HepG2 (cell line): Measurements from ENCODE around the gene PDE3A. TPM values are rescaled to one million over a fixed set of nuclear protein-coding genes. Genes with fewer than 3 reads are reported as not detected.

Source experiments
- ATAC-seq: fragments of 200-7000 bp; cut with Tn5 transposase; 3 replicates; pipeline ENCODE4 v1.9.1; 2020; ENCODE audit warnings: mild to moderate bottlenecking, moderate library complexity
- BruUV-seq: library from RNA; stranded (reverse); fragments of 400-500 nt; replicated peaks from 2 replicates; lab custom pipeline; 2021; lab: Mats Ljungman, UMichigan
- CTCF ChIA-PET: fragments of 300-600 bp; formaldehyde crosslinking; extraction: SDS; loops from one replicate; lab custom pipeline; 2021; ENCODE audit warnings: low total read pairs, inconsistent platforms, low intra/inter-chr PET ratio; lab: Yijun Ruan, JAX
- POLR2A ChIA-PET: fragments of 350-600 bp; sonication (Branson Sonifier 250); formaldehyde crosslinking; loops from one replicate; lab custom pipeline; 2020; ENCODE audit warnings: antibody characterized with exemption, inconsistent platforms; lab: Yijun Ruan, JAX
- DNase-seq: peaks from one replicate; pipeline ENCODE4 v3.0.0-alpha.2; 2015; ENCODE audit warnings: low spot score
- FAIRE-seq: peaks from 3 replicates; lab custom pipeline; 2011; peaks lifted over from hg19 to GRCh38; lab: Jason Lieb, UNC
- H2AFZ ChIP-seq: one replicate; pipeline ENCODE4 v1.6.1; 2011; ENCODE audit warnings: low read length, inconsistent platforms
- H3K27ac ChIP-seq: fragments of 300-600 bp; 3 replicates; pipeline ENCODE4 v1.8.0; 2011; ENCODE audit warnings: mixed run types, mild to moderate bottlenecking, mixed read lengths, low read length, inconsistent platforms; ENCODE audit not compliant: insufficient read depth; ENCODE audit errors: extremely low read length
- H3K27me3 ChIP-seq, 2 experiments: fragments of 200-600 bp in 1 of 2; 2 replicates in 1 of 2; 3 replicates in 1 of 2; pipeline versions ENCODE4 v1.6.0 to v1.8.0; 2011; ENCODE audit warnings: low read length in 2 of 2, mild to moderate bottlenecking in 2 of 2, moderate library complexity in 2 of 2, inconsistent platforms in 1 of 2; ENCODE audit not compliant: insufficient read depth in 2 of 2, control insufficient read depth in 1 of 2
- H3K36me3 ChIP-seq, 2 experiments: fragments of 200-600 bp in 1 of 2; replicated peaks in 1 of 2; 2 replicates in 1 of 2; 3 replicates in 1 of 2; pipeline versions ENCODE4 v1.5.1 to v1.8.0; 2011; ENCODE audit warnings: low read length in 2 of 2, inconsistent platforms in 1 of 2; ENCODE audit not compliant: insufficient read depth in 2 of 2, control insufficient read depth in 1 of 2
- H3K4me1 ChIP-seq: 2 replicates; pipeline ENCODE4 v1.5.1; 2012; ENCODE audit warnings: low read length, inconsistent platforms; ENCODE audit not compliant: insufficient read depth
- H3K4me2 ChIP-seq: 2 replicates; pipeline ENCODE4 v1.6.0; 2011; ENCODE audit warnings: low read depth, low read length, inconsistent platforms
- H3K4me3 ChIP-seq, 3 experiments: fragments of 200-600 bp in 1 of 3; sonication (generic), shearing (Covaris generic) in 1 of 3; replicated peaks in 1 of 3; 2 replicates each; pipeline ENCODE4 v1.5.1; 2011 to 2016; ENCODE audit warnings: low read length in 3 of 3, inconsistent platforms in 2 of 3, low read depth in 2 of 3, mild to moderate bottlenecking in 2 of 3, control low read depth in 1 of 3, mixed read lengths in 1 of 3; ENCODE audit not compliant: insufficient read depth in 1 of 3
- H3K79me2 ChIP-seq: one replicate; pipeline ENCODE4 v1.6.1; 2011; ENCODE audit warnings: low read length, inconsistent platforms; ENCODE audit not compliant: insufficient read depth
- H3K9ac ChIP-seq: 2 replicates; pipeline ENCODE4 v1.6.0; 2011; ENCODE audit warnings: mild to moderate bottlenecking, low read depth, low read length, inconsistent platforms; ENCODE audit not compliant: insufficient read depth
- H3K9me3 ChIP-seq: 2 replicates; pipeline ENCODE4 v1.5.1; 2012; ENCODE audit warnings: mild to moderate bottlenecking, low read length
- H4K20me1 ChIP-seq: 2 replicates; pipeline ENCODE4 v1.6.0; 2011; ENCODE audit warnings: inconsistent platforms, mild to moderate bottlenecking, low read length, moderate library complexity; ENCODE audit not compliant: insufficient read depth
- GMEB1 ChIP-seq: sonication (generic); formaldehyde crosslinking; IDR thresholded peaks from 2 replicates; pipeline ENCODE4 v1.5.1; 2020; ENCODE audit warnings: missing genetic modification reagents, mild to moderate bottlenecking, borderline replicate concordance
- MATR3 ChIP-seq: sonication (generic); formaldehyde crosslinking; IDR thresholded peaks from 2 replicates; pipeline ENCODE4 v1.4.0; 2020; ENCODE audit warnings: missing genetic modification reagents
- NBN ChIP-seq: fragments of 450-650 bp; conservative IDR thresholded peaks from 2 replicates; pipeline ENCODE4 v1.6.1; 2017
- TBX3 ChIP-seq: fragments of 450-650 bp; IDR thresholded peaks from 2 replicates; pipeline ENCODE4 v1.6.1; 2017; ENCODE audit warnings: antibody characterized with exemption, mild to moderate bottlenecking, inconsistent platforms, borderline replicate concordance
- ZNF281 ChIP-seq: sonication (generic); formaldehyde crosslinking; IDR thresholded peaks from 2 replicates; pipeline ENCODE4 v1.4.0; 2020; ENCODE audit warnings: missing genetic modification reagents, borderline replicate concordance
- ZNF564 ChIP-seq: sonication (generic); formaldehyde crosslinking; IDR thresholded peaks from 2 replicates; pipeline ENCODE4 v1.8.1; 2023; ENCODE audit warnings: mild to moderate bottlenecking, missing genetic modification reagents
- WGBS: methylation state at CpG from one replicate; pipeline ENCODE4 v1.1.6; 2017; ENCODE audit warnings: low lambda C conversion rate; 5-methylcytosine and 5-hydroxymethylcytosine counted together
- in situ Hi-C: cut with HindIII; loops from 2 replicates; pipeline ENCODE4 v1.10.0; 2017; ENCODE audit warnings: low pct_unique_long_range_greater_than_20kb; ENCODE audit not compliant: extremely low pct_ligation_motif_present
- intact Hi-C: fragments of 100-400 bp; cut with micrococcal nuclease; formaldehyde crosslinking; loops from one replicate; pipeline ENCODE4 v1.10.0; 2022; ENCODE audit not compliant: unreplicated experiment
- polyA plus RNA-seq, 8 experiments: library from polyadenylated mRNA; depleted of rRNA in 3 of 8; stranded (reverse) in 7 of 8; unstranded in 1 of 8; fragments of >200 nt; fragmentation: Illumina TruSeq in 4 of 8; extraction: Trizol in 4 of 8; gene quantifications; 2 replicates each; pipeline versions ENCODE4 v1.2.1 to v1.2.3, GENCODE V29; 2011 to 2016; ENCODE audit warnings: low read depth in 4 of 8, missing spikeins in 1 of 8, mixed read lengths in 1 of 8; ENCODE audit not compliant: insufficient read depth in 1 of 8
- total RNA-seq, 5 experiments: library from RNA; depleted of rRNA; stranded (reverse); fragments of >200 nt; fragmentation: Illumina TruSeq; extraction: Trizol; gene quantifications; 2 replicates each; pipeline ENCODE4 v1.2.3, GENCODE V29; 2016; ENCODE audit warnings: low read depth in 1 of 5

The PDE3A gene
- total and polyA plus RNA-seq, 2 of the 13 experiments (the other 11 are each of a cell fraction or from before 2014, with no cell fraction given) = 0.77 to 1.5 TPM

GRCh38 chr12:20572451-20572850 is 204.1 kb downstream of the PDE3A start:
- Histone ChIP-seq H3K27me3 (no peaks in the 10 kb centered on the region), H3K79me2 (no peaks in the 10 kb centered on the region), H3K36me3 (no peaks in the 10 kb centered on the region), H3K4me1 (no peaks in the 10 kb centered on the region), H3K9me3 (no peaks in the 10 kb centered on the region), H3K4me2 (no peak overlapping the region), H3K27ac (no peak overlapping the region), H3K9ac (no peak overlapping the region), H3K4me3 (no peak overlapping the region), H2AFZ (no peak overlapping the region), H4K20me1 (no peaks in the 10 kb centered on the region)
- BruUV-seq = no TSS peak
- WGBS = 9% methylated on average over 5 of the region's 5 CpGs
- TF ChIP-seq GMEB1 = no peak
- no peak for TF ChIP-seq MATR3 (CRISPR knock-in tag)
- TF ChIP-seq ZNF281 (CRISPR knock-in tag) = no peak
- no peak for TF ChIP-seq ZNF564
- no peak for TF ChIP-seq NBN
- no peak for TF ChIP-seq TBX3
- POLR2A ChIA-PET = no interaction called here
- in situ Hi-C loops = no loop called here
- intact Hi-C loops = no loop called here
- DNase-seq (no peak), FAIRE-seq (no peak), ATAC-seq (no peak)
- CTCF ChIA-PET = no interaction called here
